HepG2 (cell line): ENCODE results near the gene GRK5. TPM values are rescaled to one million over a fixed set of nuclear protein-coding genes. Genes with fewer than 3 reads are reported as not detected.

Experiments
- ATAC-seq: fragments of 200-7000 bp; cut with Tn5 transposase; 3 replicates; pipeline ENCODE4 v1.9.1; 2020; ENCODE audit warnings: mild to moderate bottlenecking, moderate library complexity
- BruUV-seq: library from RNA; stranded (reverse); fragments of 400-500 nt; replicated peaks from 2 replicates; lab custom pipeline; 2021; lab: Mats Ljungman, UMichigan
- CTCF ChIA-PET: fragments of 300-600 bp; formaldehyde crosslinking; extraction: SDS; loops from one replicate; lab custom pipeline; 2021; ENCODE audit warnings: low total read pairs, inconsistent platforms, low intra/inter-chr PET ratio; lab: Yijun Ruan, JAX
- POLR2A ChIA-PET: fragments of 350-600 bp; sonication (Branson Sonifier 250); formaldehyde crosslinking; loops from one replicate; lab custom pipeline; 2020; ENCODE audit warnings: antibody characterized with exemption, inconsistent platforms; lab: Yijun Ruan, JAX
- DNase-seq: peaks from one replicate; pipeline ENCODE4 v3.0.0-alpha.2; 2015; ENCODE audit warnings: low spot score
- FAIRE-seq: peaks from 3 replicates; lab custom pipeline; 2011; peaks lifted over from hg19 to GRCh38; lab: Jason Lieb, UNC
- H2AFZ ChIP-seq: one replicate; pipeline ENCODE4 v1.6.1; 2011; ENCODE audit warnings: low read length, inconsistent platforms
- H3K27ac ChIP-seq: fragments of 300-600 bp; 3 replicates; pipeline ENCODE4 v1.8.0; 2011; ENCODE audit warnings: mixed run types, mild to moderate bottlenecking, mixed read lengths, low read length, inconsistent platforms; ENCODE audit not compliant: insufficient read depth; ENCODE audit errors: extremely low read length
- H3K27me3 ChIP-seq, 2 experiments: fragments of 200-600 bp in 1 of 2; 2 replicates in 1 of 2; 3 replicates in 1 of 2; pipeline versions ENCODE4 v1.6.0 to v1.8.0; 2011; ENCODE audit warnings: low read length in 2 of 2, mild to moderate bottlenecking in 2 of 2, moderate library complexity in 2 of 2, inconsistent platforms in 1 of 2; ENCODE audit not compliant: insufficient read depth in 2 of 2, control insufficient read depth in 1 of 2
- H3K36me3 ChIP-seq, 2 experiments: fragments of 200-600 bp in 1 of 2; replicated peaks in 1 of 2; 2 replicates in 1 of 2; 3 replicates in 1 of 2; pipeline versions ENCODE4 v1.5.1 to v1.8.0; 2011; ENCODE audit warnings: low read length in 2 of 2, inconsistent platforms in 1 of 2; ENCODE audit not compliant: insufficient read depth in 2 of 2, control insufficient read depth in 1 of 2
- H3K4me1 ChIP-seq: 2 replicates; pipeline ENCODE4 v1.5.1; 2012; ENCODE audit warnings: low read length, inconsistent platforms; ENCODE audit not compliant: insufficient read depth
- H3K4me2 ChIP-seq: 2 replicates; pipeline ENCODE4 v1.6.0; 2011; ENCODE audit warnings: low read depth, low read length, inconsistent platforms
- H3K4me3 ChIP-seq, 3 experiments: fragments of 200-600 bp in 1 of 3; sonication (generic), shearing (Covaris generic) in 1 of 3; replicated peaks in 1 of 3; 2 replicates each; pipeline ENCODE4 v1.5.1; 2011 to 2016; ENCODE audit warnings: low read length in 3 of 3, inconsistent platforms in 2 of 3, low read depth in 2 of 3, mild to moderate bottlenecking in 2 of 3, control low read depth in 1 of 3, mixed read lengths in 1 of 3; ENCODE audit not compliant: insufficient read depth in 1 of 3
- H3K79me2 ChIP-seq: one replicate; pipeline ENCODE4 v1.6.1; 2011; ENCODE audit warnings: low read length, inconsistent platforms; ENCODE audit not compliant: insufficient read depth
- H3K9ac ChIP-seq: 2 replicates; pipeline ENCODE4 v1.6.0; 2011; ENCODE audit warnings: mild to moderate bottlenecking, low read depth, low read length, inconsistent platforms; ENCODE audit not compliant: insufficient read depth
- H3K9me3 ChIP-seq: 2 replicates; pipeline ENCODE4 v1.5.1; 2012; ENCODE audit warnings: mild to moderate bottlenecking, low read length
- H4K20me1 ChIP-seq: 2 replicates; pipeline ENCODE4 v1.6.0; 2011; ENCODE audit warnings: inconsistent platforms, mild to moderate bottlenecking, low read length, moderate library complexity; ENCODE audit not compliant: insufficient read depth
- GABPA ChIP-seq, 2 experiments: IDR thresholded peaks; 2 replicates each; pipeline ENCODE4 v1.6.1; 2011 to 2016; ENCODE audit warnings: low read depth in 2 of 2, low read length in 1 of 2, missing biosample characterization in 1 of 2, missing genetic modification characterization in 1 of 2
- SCMH1 ChIP-seq: sonication (generic); formaldehyde crosslinking; IDR thresholded peaks from 2 replicates; pipeline ENCODE4 v1.9.0; 2021; ENCODE audit warnings: missing genetic modification reagents, mild to moderate bottlenecking, borderline replicate concordance
- ZNF556 ChIP-seq: sonication (generic); formaldehyde crosslinking; IDR thresholded peaks from 2 replicates; pipeline ENCODE4 v1.4.0; 2020; ENCODE audit warnings: mild to moderate bottlenecking, missing genetic modification reagents, borderline replicate concordance
- ZNF629 ChIP-seq: sonication (generic); formaldehyde crosslinking; conservative IDR thresholded peaks from 2 replicates; pipeline ENCODE4 v1.5.0; 2020; ENCODE audit warnings: missing genetic modification reagents
- ZNF816 ChIP-seq: sonication (generic); formaldehyde crosslinking; IDR thresholded peaks from 2 replicates; pipeline ENCODE4 v1.8.0; 2022; ENCODE audit warnings: missing genetic modification reagents, mild to moderate bottlenecking, borderline replicate concordance
- WGBS: methylation state at CpG from one replicate; pipeline ENCODE4 v1.1.6; 2017; ENCODE audit warnings: low lambda C conversion rate; 5-methylcytosine and 5-hydroxymethylcytosine counted together
- in situ Hi-C: cut with HindIII; loops from 2 replicates; pipeline ENCODE4 v1.10.0; 2017; ENCODE audit warnings: low pct_unique_long_range_greater_than_20kb; ENCODE audit not compliant: extremely low pct_ligation_motif_present
- intact Hi-C: fragments of 100-400 bp; cut with micrococcal nuclease; formaldehyde crosslinking; loops from one replicate; pipeline ENCODE4 v1.10.0; 2022; ENCODE audit not compliant: unreplicated experiment
- polyA plus RNA-seq, 8 experiments: library from polyadenylated mRNA; depleted of rRNA in 3 of 8; stranded (reverse) in 7 of 8; unstranded in 1 of 8; fragments of >200 nt; fragmentation: Illumina TruSeq in 4 of 8; extraction: Trizol in 4 of 8; gene quantifications; 2 replicates each; pipeline versions ENCODE4 v1.2.1 to v1.2.3, GENCODE V29; 2011 to 2016; ENCODE audit warnings: low read depth in 4 of 8, missing spikeins in 1 of 8, mixed read lengths in 1 of 8; ENCODE audit not compliant: insufficient read depth in 1 of 8
- total RNA-seq, 5 experiments: library from RNA; depleted of rRNA; stranded (reverse); fragments of >200 nt; fragmentation: Illumina TruSeq; extraction: Trizol; gene quantifications; 2 replicates each; pipeline ENCODE4 v1.2.3, GENCODE V29; 2016; ENCODE audit warnings: low read depth in 1 of 5
- TF ChIP-seq, protein P1 (sequence below): IDR thresholded peaks from 2 replicates; pipeline ENCODE4 v1.6.1; 2012; ENCODE audit warnings: low read depth, low read length, improper control_type of control experiment

The GRK5 gene
- total and polyA plus RNA-seq, 2 of the 13 experiments (the other 11 are each of a cell fraction or from before 2014, with no cell fraction given): 10.4 to 12.6 TPM

DNA sequence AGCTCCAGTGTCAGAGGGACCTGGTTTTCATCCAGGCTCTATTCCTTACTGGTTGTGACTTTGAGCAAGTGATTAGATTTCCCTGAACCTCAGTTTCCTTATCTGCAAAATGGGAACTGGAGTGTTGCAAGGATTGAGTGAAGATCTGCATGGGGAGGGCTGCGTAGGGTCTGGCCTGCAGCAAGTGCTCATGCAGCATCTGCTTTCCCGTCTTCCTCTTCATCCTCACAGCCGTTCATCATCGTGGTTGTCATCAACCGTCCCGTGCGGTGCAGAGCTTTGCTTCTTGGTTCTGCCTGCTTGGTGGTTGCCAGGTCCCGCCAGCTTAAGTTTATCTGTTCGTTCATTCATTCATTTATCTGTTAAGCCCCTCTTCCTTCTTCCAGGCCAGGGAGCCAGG lies 135.0 kb downstream of the GRK5 start:
- CTCF ChIA-PET: no interaction called here
- Histone ChIP-seq H2AFZ (no peak overlapping the region), H3K4me1 (peaks cover 49% of the 10 kb centered on the region), H3K4me2 (no peak overlapping the region), H3K27me3 (no peaks in the 10 kb centered on the region), H3K9me3 (no peaks in the 10 kb centered on the region), H4K20me1 (no peaks in the 10 kb centered on the region), H3K79me2 (no peaks in the 10 kb centered on the region), H3K36me3 (no peaks in the 10 kb centered on the region), H3K4me3 (no peak overlapping the region), H3K9ac (no peak overlapping the region), H3K27ac (no peak overlapping the region)
- ATAC-seq (no peak), DNase-seq (no peak), FAIRE-seq (no peak)
- in situ Hi-C loops (no loop called here), intact Hi-C loops (no loop called here)
- no TSS peak for BruUV-seq
- POLR2A ChIA-PET: no interaction called here
- TF ChIP-seq ZNF556 (CRISPR knock-in tag): no peak
- TF ChIP-seq ZNF629 (CRISPR knock-in tag): peak; percentile 75
- no peak for TF ChIP-seq ZNF816 (CRISPR knock-in tag)
- TF ChIP-seq SCMH1 (CRISPR knock-in tag): no peak
- WGBS: 98% methylated on average over 9 of the region's 9 CpGs

DNA sequence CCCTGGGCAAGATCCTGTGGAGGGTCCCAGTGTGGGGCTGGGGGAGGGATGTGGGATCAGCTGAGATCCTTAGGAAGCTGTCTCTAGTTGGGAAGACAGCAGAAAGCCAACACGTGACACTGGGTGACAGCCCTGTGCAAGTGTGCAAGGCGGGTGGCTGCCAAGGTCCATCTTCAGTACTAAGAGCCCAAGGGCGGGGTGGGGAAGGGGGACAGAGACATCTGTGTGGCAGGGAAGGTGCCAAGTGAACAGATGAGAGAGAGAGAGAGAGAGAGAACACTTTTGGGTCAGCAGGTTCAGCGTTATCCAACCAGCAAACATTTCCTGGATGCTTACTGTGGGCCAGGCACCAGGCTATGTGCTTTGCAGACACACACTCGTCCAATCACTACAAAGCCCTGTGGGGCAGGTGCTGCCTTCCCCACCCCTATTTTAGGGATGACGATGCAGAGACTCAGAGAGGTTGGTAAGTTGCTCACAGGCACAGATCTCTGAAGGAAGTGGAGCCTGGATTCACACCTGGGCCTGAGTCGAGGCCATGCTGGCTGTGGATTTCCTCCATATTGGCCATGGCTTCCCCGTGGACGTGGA lies 135.7 kb downstream of the GRK5 start:
- H3K4me2 ChIP-seq: no peak overlapping the region
- no peak overlapping the region for H2AFZ ChIP-seq
- TF ChIP-seq, protein P1, sequence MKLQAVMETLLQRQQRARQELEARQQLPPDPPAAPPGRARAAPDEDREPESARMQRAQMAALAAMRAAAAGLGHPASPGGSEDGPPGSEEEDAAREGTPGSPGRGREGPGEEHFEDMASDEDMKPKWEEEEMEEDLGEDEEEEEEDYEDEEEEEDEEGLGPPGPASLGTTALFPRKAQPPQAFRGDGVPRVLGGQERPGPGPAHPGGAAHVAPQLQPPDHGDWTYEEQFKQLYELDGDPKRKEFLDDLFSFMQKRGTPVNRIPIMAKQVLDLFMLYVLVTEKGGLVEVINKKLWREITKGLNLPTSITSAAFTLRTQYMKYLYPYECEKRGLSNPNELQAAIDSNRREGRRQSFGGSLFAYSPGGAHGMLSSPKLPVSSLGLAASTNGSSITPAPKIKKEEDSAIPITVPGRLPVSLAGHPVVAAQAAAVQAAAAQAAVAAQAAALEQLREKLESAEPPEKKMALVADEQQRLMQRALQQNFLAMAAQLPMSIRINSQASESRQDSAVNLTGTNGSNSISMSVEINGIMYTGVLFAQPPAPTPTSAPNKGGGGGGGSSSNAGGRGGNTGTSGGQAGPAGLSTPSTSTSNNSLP: no peak
- TF ChIP-seq GABPA (IDR thresholded peaks at IDR 0.05; ENCODE audit: low read depth, low read length) (no peak), GABPA (CRISPR knock-in tag; IDR thresholded peaks at IDR 0.05; ENCODE audit: low read depth) (no peak)
- H3K9me3 ChIP-seq: no peaks in the 10 kb centered on the region
- H3K36me3 ChIP-seq: no peaks in the 10 kb centered on the region
- H3K79me2 ChIP-seq: no peaks in the 10 kb centered on the region
- no peak overlapping the region for H3K9ac ChIP-seq
- H3K27me3 ChIP-seq: no peaks in the 10 kb centered on the region
- H3K4me3 ChIP-seq: no peak overlapping the region
- no peak for FAIRE-seq
- no peaks in the 10 kb centered on the region for H4K20me1 ChIP-seq
- H3K27ac ChIP-seq: no peak overlapping the region
- no TSS peak for BruUV-seq
- peaks cover 44% of the 10 kb centered on the region for H3K4me1 ChIP-seq
- ChIA-PET POLR2A (no interaction called here), CTCF (no interaction called here)
- intact Hi-C loops: no loop called here
- in situ Hi-C loops: no loop called here
- WGBS: 96% methylated on average over 9 of the region's 9 CpGs
- DNase-seq: no peak
- ATAC-seq: no peak
